SK-N-SH treated with all-trans-retinoic acid at 6 μM for 48 hours (cell line): ENCODE data around the gene IVNS1ABP.

ENCODE experiments used
- TSHZ2 ChIP-seq: fragments of 250-450 bp; sonication (Bioruptor Pico); IDR thresholded peaks from 2 replicates; pipeline ENCODE4 v1.5.0; 2020; ENCODE audit warnings: mild to moderate bottlenecking, moderate library complexity
- ZFP30 ChIP-seq: fragments of 450-650 bp; formaldehyde crosslinking; IDR thresholded peaks from 2 replicates; pipeline ENCODE4 v1.5.0; 2022; ENCODE audit warnings: mild to moderate bottlenecking, moderate library complexity

- TF ChIP-seq ZFP30 (CRISPR knock-in tag) (no peak), TSHZ2 (CRISPR knock-in tag) (no peak)
Measured at GRCh38 chr1:185363205-185363604, 46.2 kb upstream of the IVNS1ABP start.
